ENCODE results near the gene AGBL4. TPM values are rescaled to one million over a fixed set of nuclear protein-coding genes. Genes with fewer than 3 reads are reported as not detected.

Gene AGBL4
- total RNA-seq, 2 donors from 2014 or later = 0.40 to 5.5 TPM

GRCh38 chr1:48710915-48711314 is 1312.8 kb downstream of the AGBL4 start:
- TF ChIP-seq CTCF (conservative IDR thresholded peaks at IDR 0.05) = no peak
- H3K4me3 Mint-ChIP-seq = no peak overlapping the region

GRCh38 chr1:48710318-48710717 is 1313.4 kb downstream of the AGBL4 start:
- DNase-seq = peak; percentile 71
- H3K4me1 Mint-ChIP-seq = peaks cover 4% of the 10 kb centered on the region
- no peaks in the 10 kb centered on the region for H3K36me3 Mint-ChIP-seq (ENCODE audit: low read depth)
- no peaks in the 10 kb centered on the region for H3K36me3 ChIP-seq (ENCODE audit: control insufficient read depth, insufficient read depth, low read length)
- no peak overlapping the region for H3K9ac ChIP-seq (ENCODE audit: extremely low read depth, low read length, poor library complexity, severe bottlenecking)
- WGBS, 2 experiments (ENCODE audit: insufficient coverage in 1 of 2, insufficient read length in 1 of 2) = 79% methylated on average over 2 of the region's 2 CpGs; no CpG with 5 or more reads in 1 of the 2 experiments
- no peaks in the 10 kb centered on the region for H3K27me3 ChIP-seq (ENCODE audit: control insufficient read depth, insufficient read depth, low read length, poor library complexity, severe bottlenecking)
- no peaks in the 10 kb centered on the region for H3K27me3 Mint-ChIP-seq (ENCODE audit: insufficient read depth)
- no peaks in the 10 kb centered on the region for H3K9me3 ChIP-seq (ENCODE audit: control insufficient read depth, low read length)
- H3K4me1 ChIP-seq (ENCODE audit: control insufficient read depth, insufficient read depth, low read length) = no peaks in the 10 kb centered on the region
- peak overlapping the region; percentile 33 for H3K27ac Mint-ChIP-seq
- H3K4me3 Mint-ChIP-seq = no peak overlapping the region
- H3K27ac ChIP-seq (ENCODE audit: low read depth, low read length) = no peak overlapping the region
- no peak overlapping the region for H3K4me3 ChIP-seq (ENCODE audit: low read length)
- H3K9me3 Mint-ChIP-seq = no peaks in the 10 kb centered on the region
- TF ChIP-seq CTCF (conservative IDR thresholded peaks at IDR 0.05) = no peak

More at GRCh38 chr1:48710915-48711314, 1312.8 kb downstream of the AGBL4 start:
- Mint-ChIP-seq H3K27me3 (ENCODE audit: insufficient read depth) (no peaks in the 10 kb centered on the region), H3K4me1 (peaks cover 4% of the 10 kb centered on the region), H3K36me3 (ENCODE audit: low read depth) (no peaks in the 10 kb centered on the region), H3K9me3 (no peaks in the 10 kb centered on the region), H3K27ac (no peak overlapping the region)
- no peak for DNase-seq
- WGBS, 2 experiments (ENCODE audit: insufficient coverage in 1 of 2, insufficient read length in 1 of 2) = 80 to 90% methylated on average over 1 to 2 of the region's 2 CpGs
- Histone ChIP-seq H3K4me1 (ENCODE audit: control insufficient read depth, insufficient read depth, low read length) (no peaks in the 10 kb centered on the region), H3K9ac (ENCODE audit: extremely low read depth, low read length, poor library complexity, severe bottlenecking) (no peak overlapping the region), H3K27ac (ENCODE audit: low read depth, low read length) (no peak overlapping the region), H3K4me3 (ENCODE audit: low read length) (no peak overlapping the region), H3K27me3 (ENCODE audit: control insufficient read depth, insufficient read depth, low read length, poor library complexity, severe bottlenecking) (no peaks in the 10 kb centered on the region), H3K9me3 (ENCODE audit: control insufficient read depth, low read length) (no peaks in the 10 kb centered on the region), H3K36me3 (ENCODE audit: control insufficient read depth, insufficient read depth, low read length) (no peaks in the 10 kb centered on the region)

- Mint-ChIP-seq H3K4me3 (no peak overlapping the region), H3K9me3 (no peaks in the 10 kb centered on the region), H3K36me3 (ENCODE audit: low read depth) (no peaks in the 10 kb centered on the region), H3K27me3 (ENCODE audit: insufficient read depth) (peaks cover 8% of the 10 kb centered on the region), H3K4me1 (no peaks in the 10 kb centered on the region), H3K27ac (no peak overlapping the region)
- Histone ChIP-seq H3K27ac (ENCODE audit: low read depth, low read length) (no peak overlapping the region), H3K9me3 (ENCODE audit: control insufficient read depth, low read length) (no peaks in the 10 kb centered on the region), H3K36me3 (ENCODE audit: control insufficient read depth, insufficient read depth, low read length) (no peaks in the 10 kb centered on the region), H3K27me3 (ENCODE audit: control insufficient read depth, insufficient read depth, low read length, poor library complexity, severe bottlenecking) (no peaks in the 10 kb centered on the region), H3K4me1 (ENCODE audit: control insufficient read depth, insufficient read depth, low read length) (no peaks in the 10 kb centered on the region), H3K4me3 (ENCODE audit: low read length) (no peak overlapping the region), H3K9ac (ENCODE audit: extremely low read depth, low read length, poor library complexity, severe bottlenecking) (no peak overlapping the region)
- 96 to 100% methylated on average over 3 to 6 of the region's 6 CpGs for WGBS, 2 experiments (ENCODE audit: insufficient coverage in 1 of 2, insufficient read length in 1 of 2)
- no peak for DNase-seq
- no peak for TF ChIP-seq CTCF (conservative IDR thresholded peaks at IDR 0.05)
These were observed 1319.0 kb downstream of the AGBL4 start for GRCh38 chr1:48704736-48705135.
